GM12872 (cell line): ENCODE results near the gene INHBA.

Experiments used
- TF ChIP-seq, protein P1 (sequence below): IDR thresholded peaks from 3 replicates; pipeline ENCODE4 v1.5.1; 2011; ENCODE audit warnings: low read depth, mild to moderate bottlenecking, low read length, moderate library complexity; ENCODE audit not compliant: insufficient read depth

Gene INHBA

DNA sequence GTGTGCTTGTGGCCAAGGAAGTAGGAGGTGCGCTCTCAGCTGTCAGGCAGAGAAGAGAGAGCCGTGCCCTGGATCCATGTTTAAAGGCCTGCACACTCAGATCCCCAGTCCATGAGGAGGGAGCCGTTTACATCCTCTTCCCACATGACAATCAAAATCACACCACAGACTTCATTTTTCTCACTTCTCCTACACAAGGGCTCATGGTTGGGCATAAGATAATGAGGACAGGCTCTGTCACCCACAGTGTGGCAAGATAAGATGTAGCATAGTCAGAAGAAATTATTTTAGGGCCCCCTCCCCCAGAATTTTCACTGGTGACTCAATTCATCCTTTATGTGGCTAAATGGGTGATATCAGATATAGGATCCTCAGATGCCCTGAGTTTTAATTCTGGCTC, 35.9 kb upstream of the INHBA start:
- TF ChIP-seq, protein P1, sequence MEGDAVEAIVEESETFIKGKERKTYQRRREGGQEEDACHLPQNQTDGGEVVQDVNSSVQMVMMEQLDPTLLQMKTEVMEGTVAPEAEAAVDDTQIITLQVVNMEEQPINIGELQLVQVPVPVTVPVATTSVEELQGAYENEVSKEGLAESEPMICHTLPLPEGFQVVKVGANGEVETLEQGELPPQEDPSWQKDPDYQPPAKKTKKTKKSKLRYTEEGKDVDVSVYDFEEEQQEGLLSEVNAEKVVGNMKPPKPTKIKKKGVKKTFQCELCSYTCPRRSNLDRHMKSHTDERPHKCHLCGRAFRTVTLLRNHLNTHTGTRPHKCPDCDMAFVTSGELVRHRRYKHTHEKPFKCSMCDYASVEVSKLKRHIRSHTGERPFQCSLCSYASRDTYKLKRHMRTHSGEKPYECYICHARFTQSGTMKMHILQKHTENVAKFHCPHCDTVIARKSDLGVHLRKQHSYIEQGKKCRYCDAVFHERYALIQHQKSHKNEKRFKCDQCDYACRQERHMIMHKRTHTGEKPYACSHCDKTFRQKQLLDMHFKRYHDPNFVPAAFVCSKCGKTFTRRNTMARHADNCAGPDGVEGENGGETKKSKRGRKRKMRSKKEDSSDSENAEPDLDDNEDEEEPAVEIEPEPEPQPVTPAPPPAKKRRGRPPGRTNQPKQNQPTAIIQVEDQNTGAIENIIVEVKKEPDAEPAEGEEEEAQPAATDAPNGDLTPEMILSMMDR: no peak

DNA sequence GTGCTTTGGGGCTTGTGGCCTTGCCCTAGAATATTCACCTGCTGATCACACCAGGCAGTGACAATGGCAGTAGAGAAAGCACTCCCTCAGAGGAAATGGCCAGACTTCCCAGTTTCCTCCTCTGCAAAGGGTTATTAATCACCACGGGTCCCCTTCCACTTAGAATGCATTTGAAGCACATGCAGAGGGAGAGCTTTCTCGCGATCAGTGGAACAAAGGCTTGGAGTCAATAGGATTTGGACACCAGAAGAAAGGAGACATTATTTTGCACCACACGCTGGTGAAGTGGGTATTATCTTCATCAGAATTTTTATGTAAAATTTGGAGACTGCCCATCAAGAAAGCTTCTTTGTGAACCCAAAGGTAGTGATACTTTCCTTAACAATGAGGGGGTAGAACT, 35.4 kb upstream of the INHBA start:
- TF ChIP-seq, protein P1: no peak

DNA sequence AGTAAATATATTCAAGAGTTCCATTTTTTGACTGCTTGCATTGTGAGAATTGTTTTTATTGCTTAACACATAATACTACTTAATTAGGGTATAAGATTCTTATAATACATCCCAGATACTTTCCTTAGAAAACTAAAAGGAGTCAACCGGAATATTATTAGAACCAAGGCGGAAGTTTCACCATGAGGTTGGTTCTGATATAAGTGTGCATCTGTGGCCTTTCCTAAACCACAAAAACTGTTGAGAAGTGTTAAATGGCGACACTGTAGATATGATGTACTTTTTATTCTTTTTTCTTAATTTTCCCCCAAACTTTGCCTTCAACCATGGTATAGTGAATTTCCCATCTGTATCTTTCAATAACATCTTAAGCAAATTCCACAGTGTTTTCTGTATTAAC, 32.3 kb upstream of the INHBA start:
- TF ChIP-seq, protein P1: no peak

DNA sequence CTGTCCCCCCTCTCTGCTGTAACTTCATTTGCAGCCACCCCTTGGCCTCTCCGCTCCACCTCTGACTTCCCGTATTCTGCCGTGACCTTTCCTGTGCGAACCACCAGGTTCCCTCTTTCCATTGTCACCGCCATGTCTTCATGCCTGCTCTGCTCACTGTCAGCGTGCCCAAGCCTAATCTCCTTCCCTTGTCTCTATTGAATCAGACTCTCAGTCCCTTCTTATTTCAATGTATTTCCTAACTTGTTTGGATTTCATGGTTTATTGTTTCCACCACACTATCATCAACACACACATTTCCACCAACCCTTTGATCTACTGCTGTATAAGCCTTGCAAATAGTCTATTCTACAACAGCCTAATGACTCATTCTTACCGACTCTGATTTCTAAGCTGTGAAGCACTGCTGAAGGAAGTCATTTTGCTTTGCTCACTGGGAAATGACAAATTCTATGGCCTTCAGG, 30.0 kb upstream of the INHBA start:
- TF ChIP-seq, protein P1: no peak

DNA sequence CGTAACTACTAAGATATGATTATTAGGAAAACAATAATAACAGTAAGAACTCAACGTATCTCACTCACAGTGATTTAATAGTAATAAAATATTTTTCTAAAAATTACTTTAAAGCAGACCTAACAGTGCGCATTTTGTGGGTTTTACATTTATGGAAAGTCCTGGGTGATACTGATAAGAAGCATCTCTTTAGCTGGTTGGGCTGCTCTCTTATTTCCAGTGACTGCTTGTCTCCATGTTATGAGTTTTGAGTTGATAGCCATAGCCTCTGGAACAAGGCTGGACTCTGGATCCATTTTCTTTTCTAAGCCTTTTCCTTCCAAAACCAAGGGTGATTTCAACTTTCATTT, 29.5 kb upstream of the INHBA start:
- TF ChIP-seq, protein P1: no peak

DNA sequence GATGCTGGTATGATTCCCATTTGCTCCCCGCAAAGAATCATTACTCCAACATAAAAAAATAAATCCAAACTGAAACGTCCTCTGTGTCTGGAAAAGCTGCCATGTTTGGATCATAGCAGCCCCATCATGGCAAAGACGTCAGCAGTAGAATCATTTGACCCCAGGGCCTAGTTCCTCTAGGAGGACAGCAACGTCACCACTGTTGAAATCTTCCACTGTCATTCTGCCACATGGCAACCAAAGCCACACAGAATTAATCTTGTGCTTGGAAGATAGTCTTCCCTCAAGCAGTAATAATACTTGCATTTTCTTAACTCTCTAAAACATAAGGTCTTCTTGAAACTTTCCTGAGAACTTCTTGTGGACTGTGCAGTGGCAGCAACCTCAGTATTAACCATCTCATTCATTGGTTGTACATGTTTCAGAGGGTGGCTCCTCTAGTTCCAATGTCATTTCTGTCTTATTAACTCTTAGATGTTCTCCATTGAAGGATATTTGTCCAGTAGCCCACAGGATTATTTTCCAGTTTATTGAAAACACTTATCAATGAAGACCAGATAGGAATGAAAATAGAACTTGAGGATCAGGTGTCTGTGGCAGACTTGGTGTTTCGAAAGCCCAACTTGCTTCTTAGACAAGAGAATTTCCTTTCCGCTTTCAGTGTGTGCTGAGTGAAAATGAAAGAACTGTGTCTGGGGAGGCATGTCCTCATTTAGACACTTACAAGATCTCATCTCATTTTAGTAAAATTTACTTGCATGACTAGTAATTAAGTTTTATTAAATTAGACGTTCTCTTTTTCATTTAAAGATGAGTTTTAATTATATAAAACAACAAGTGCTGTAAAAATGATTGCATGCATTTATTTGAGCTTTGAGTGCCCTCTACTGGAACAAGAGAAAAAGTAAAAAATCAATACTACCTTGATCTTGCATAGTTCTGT, 28.9 kb upstream of the INHBA start:
- TF ChIP-seq, protein P1: 0 out of 3 replicates have a peak, but pooled peaks have one; percentile 4

DNA sequence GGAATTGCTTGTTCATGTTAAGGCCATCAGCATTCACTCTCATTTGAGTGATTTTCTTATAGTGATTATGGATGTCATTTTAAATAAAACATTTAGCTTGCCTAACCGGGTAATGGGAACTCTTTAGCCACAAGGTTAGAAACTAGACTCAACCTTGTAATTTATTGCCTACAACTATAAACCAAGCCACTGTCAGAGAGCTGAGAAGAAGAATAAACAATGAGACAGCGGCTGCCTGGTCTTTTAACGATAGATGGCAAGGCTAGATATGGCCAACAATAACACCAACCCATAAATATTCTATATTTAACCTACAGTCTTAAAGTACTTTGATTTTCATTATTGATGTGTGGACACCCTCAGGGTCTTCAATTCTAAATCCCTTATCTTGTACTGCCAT, 27.8 kb upstream of the INHBA start:
- TF ChIP-seq, protein P1: no peak
